ENCODE measurements around the gene IPO4. TPM values are rescaled to one million over a fixed set of nuclear protein-coding genes. Genes with fewer than 3 reads are reported as not detected.

Gene IPO4
- total RNA-seq, 1 donor from 2014 or later: 41.5 TPM

- DNase-seq (ENCODE audit: extremely low read depth, low read depth, low spot score): no peak
These were observed 10.0 kb downstream of the IPO4 start for GRCh38 chr14:24178399-24179178.

GRCh38 chr14:24177891-24178290 lies 10.7 kb downstream of the IPO4 start:
- DNase-seq (ENCODE audit: extremely low read depth, low read depth, low spot score): no peak

- DNase-seq (ENCODE audit: extremely low read depth, low read depth, low spot score): no peak
These were observed 11.4 kb downstream of the IPO4 start for GRCh38 chr14:24177041-24177825.

GRCh38 chr14:24176599-24176998 lies 12.0 kb downstream of the IPO4 start:
- no peak for DNase-seq (ENCODE audit: extremely low read depth, low read depth, low spot score)

GRCh38 chr14:24172871-24173281 lies 15.7 kb downstream of the IPO4 start:
- DNase-seq (ENCODE audit: extremely low read depth, low read depth, low spot score): no peak

GRCh38 chr14:24172261-24172860 lies 16.3 kb downstream of the IPO4 start:
- DNase-seq (ENCODE audit: extremely low read depth, low read depth, low spot score): no peak

GRCh38 chr14:24171422-24172260 lies 17.0 kb downstream of the IPO4 start, which contains the start of gene REC8:
REC8 (plus strand) TSS chr14:24172080; CDS start chr14:24172553, 473 bp downstream.
- DNase-seq (ENCODE audit: extremely low read depth, low read depth, low spot score): no peak

GRCh38 chr14:24167469-24168114 lies 21.0 kb downstream of the IPO4 start:
- no peak for DNase-seq (ENCODE audit: extremely low read depth, low read depth, low spot score)

DNA sequence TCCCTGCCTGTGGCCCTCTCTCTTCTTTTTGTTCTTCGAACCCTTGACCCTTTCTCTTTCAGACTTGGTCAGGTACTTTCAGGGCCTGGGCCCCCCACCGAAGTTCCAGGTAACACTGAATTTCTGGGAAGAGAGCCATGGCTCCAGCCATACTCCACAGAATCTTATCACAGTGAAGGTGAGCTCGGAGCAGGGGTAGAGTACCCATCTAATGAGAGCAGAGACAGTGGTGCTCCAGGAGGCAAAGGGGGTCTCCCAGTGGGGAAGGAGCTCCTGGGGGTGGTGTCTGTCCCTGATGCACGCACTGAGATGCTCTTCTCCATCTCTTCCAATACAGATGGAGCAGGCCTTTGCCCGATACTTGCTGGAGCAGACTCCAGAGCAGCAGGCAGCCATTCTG lies 22.8 kb downstream of the IPO4 start:
- DNase-seq (ENCODE audit: extremely low read depth, low read depth, low spot score): no peak

- DNase-seq (ENCODE audit: extremely low read depth, low read depth, low spot score): no peak
These were observed 24.1 kb downstream of the IPO4 start for GRCh38 chr14:24164518-24164991.

GRCh38 chr14:24162093-24162492 lies 26.5 kb downstream of the IPO4 start:
- DNase-seq (ENCODE audit: extremely low read depth, low read depth, low spot score): no peak

DNA sequence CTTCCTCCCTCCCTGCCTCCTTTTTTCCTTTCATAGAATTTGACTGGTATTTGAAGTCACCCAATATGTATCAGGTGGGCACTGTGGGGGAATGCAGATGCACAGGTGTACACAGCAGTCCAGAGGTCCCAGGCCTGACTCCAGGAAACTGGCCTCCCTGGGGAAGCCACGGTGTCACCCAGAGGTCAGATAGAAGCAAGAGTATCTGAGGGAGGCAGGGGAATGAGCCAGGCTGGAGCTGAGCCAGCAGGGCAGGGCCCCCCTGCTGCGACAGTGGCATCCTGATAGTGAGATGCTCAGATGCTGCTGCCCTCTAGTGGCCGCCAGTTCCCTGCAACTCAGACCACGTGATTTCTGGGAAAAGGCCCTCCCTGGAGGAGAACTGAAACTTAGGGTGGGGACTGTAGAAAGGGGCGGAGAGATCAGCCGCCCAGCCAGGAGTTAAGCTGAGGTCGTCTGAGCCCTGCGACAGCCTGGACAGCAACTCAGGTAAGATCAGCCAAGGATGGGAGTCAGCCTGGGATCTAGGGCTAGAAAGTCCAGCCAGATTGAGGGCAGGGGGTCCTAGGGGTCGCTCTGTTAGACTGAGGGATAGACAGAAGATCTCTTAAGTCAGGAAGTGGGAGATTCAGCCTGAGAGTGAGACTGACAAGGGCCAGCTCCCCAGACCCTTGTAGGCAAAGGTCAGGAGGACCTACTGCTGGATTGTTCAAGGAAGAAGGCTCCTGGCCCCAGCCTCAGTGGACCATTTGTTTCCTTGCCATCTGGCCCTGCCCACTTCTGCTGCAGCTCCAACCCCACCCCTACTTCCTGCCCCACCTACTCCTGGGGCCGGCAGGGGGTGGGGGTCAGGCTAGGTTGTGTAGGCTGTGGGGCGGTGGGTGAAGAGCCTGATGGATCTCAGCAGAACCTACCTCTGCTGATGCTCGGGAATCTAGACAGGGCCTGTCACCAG lies 27.5 kb downstream of the IPO4 start, which contains the start of gene IRF9:
IRF9 (plus strand) TSS at position 416 of the 955 bp plus-strand sequence. CDS start 880 bp downstream, outside the sequence.
- peak; percentile 75 for DNase-seq (ENCODE audit: extremely low read depth, low read depth, low spot score)

GRCh38 chr14:24160499-24160849 lies 28.1 kb downstream of the IPO4 start:
- DNase-seq (ENCODE audit: extremely low read depth, low read depth, low spot score): no peak

DNA sequence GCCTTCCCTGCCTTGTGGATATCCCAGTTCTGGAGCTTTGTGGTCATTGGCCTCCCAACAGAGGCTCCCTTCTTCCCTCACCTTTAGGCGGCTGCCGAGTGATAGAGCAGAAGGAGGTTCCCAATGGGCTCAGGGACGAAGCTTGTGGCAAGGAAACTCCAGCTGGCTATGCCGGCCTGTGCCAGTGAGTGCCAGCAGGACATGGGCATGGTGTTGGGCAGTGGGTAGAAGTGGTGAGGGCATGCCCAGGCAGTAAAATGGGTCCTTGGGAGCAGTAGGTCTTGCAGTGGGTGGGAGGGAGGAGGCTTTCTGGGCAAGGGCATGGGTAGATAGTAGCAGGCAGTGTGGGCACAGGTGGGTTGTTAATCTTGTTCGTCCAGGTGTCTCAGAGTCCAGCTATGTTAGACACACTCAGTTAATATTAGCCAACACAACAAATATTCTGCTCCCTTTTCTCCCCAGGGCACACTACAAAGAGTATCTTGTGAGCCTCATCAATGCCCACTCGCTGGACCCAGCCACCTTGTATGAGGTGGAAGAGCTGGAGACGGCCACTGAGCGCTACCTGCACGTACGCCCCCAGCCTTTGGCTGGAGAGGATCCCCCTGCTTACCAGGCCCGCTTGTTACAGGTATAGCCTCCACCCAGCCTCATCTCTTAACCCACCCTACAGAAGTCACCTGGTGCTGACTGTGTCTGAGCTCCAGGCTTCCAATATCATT lies 28.7 kb downstream of the IPO4 start:
- no peak for DNase-seq (ENCODE audit: extremely low read depth, low read depth, low spot score)

DNA sequence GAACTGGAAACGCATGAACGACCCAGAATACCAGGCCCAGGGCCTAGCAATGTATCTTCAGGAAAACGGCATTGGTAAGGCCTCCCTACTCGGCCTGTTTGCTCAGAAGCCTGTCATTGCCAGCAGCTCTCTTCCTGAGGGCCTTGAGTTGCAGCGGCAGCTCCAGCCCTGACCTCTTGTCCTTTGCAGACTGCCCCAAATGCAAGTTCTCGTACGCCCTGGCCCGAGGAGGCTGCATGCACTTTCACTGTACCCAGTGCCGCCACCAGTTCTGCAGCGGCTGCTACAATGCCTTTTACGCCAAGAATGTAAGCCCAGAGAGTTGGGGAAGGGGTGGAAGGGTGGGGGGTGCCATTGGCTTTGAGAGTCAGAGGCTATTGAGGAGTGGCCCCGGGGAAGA lies 31.3 kb downstream of the IPO4 start:
- no peak for DNase-seq (ENCODE audit: extremely low read depth, low read depth, low spot score)

DNA sequence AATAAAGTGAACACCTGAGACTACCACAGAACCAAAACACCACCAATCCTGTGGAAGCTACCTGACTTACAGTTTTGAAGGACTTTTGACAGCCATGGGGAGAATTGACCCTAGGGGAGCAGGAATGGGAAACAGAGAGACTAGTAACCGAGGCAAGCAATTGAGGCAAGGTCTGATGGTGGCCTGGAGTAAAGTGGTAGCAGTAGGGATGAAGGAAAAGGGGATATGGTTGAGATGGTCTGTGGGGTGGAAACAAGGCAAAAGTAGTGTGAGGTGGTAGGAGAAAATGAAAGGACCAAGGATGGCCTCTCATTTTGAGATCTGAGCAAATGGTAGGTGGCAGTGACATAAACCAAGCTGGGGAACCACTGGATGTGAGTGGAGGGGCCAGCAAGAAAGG lies 31.8 kb downstream of the IPO4 start:
- no peak for DNase-seq (ENCODE audit: extremely low read depth, low read depth, low spot score)

DNA sequence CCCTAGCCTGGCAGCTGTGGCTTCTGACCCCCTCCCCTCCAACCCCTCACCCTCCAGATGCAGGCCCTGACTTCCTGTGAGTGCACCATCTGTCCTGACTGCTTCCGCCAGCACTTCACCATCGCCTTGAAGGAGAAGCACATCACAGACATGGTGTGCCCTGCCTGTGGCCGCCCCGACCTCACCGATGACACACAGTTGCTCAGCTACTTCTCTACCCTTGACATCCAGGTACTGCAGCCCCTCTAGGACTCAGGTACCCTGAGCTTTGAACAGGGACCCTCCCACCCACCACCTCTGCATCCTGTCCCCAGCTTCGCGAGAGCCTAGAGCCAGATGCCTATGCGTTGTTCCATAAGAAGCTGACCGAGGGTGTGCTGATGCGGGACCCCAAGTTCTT lies 33.5 kb downstream of the IPO4 start:
- no peak for DNase-seq (ENCODE audit: extremely low read depth, low read depth, low spot score)

GRCh38 chr14:24151404-24152080 lies 37.1 kb downstream of the IPO4 start:
- DNase-seq (ENCODE audit: extremely low read depth, low read depth, low spot score): no peak
